Measurements from ENCODE around the gene HDAC9.

Gene HDAC9

GRCh38 chr7:18593602-18594279, 98.2 kb downstream of the HDAC9 start:
- DNase-seq (ENCODE audit: low spot score): no peak

GRCh38 chr7:18597754-18598153, 102.2 kb downstream of the HDAC9 start:
- DNase-seq (ENCODE audit: low spot score): no peak

DNA sequence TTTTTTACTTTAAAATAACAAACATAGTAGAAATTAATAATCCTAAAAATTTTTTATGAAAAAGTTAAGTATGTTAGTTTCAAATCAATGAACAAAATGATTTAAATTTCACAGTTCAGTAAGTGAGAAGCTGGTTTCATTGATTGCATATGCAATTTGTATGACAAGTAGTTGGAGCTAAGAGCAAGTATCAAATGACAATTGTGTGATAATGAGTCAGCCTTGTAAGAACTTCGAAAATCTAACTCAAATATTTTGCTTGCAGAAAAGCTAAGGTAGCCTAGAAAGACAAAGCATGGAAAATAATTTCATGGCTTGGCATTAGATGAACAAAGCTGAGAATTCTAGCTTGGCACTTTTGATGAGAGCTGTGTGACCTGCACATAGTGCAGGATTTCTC, 111.5 kb downstream of the HDAC9 start:
- DNase-seq (ENCODE audit: low spot score): no peak

DNA sequence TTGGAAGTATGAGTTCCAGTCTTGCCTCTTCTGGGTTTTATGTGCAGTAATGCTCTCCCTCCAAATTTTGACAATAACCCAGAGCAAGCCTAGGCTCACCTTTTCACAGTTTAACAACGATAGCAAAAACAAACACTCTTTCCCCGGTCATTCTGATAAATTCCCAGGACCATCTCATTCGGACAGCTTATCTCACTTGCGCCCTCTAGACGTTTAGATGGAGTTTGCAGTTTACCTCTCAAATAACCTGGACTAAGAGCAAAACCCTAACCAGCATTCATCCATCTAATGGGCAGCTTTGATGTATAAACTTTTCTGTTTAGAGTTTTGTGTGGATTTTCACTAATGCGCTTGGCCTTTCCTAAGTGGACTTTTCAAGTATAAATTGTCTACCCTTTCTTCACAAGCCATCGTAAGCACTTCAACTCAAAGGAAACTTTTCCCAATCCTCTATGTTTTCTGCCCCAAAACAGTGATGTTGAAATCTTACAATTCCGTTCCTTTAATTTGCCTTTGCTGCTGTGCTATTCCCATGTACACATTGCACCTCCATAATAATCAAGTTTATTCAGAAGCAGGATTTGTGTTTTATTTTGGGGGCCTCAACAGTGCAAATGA, 114.9 kb downstream of the HDAC9 start:
- no peak for DNase-seq (ENCODE audit: low spot score)

DNA sequence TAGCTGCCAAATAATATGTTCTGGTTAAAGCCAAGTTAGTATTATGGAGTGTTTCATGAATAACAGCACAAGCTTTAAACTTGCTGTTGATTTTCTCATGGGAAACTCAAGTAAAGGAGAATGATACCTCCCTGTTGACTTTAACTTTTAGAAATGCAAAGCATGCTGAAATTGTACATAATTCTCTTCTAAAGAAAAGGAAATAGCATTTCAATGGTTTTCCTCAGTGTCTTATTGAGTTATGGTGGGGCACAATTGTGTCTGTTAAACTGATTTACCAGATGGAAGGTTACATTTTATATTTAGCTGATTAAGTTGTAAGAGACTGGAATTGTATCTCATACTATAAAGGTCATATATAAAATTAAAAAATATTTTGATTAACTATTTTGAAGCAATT, 119.3 kb downstream of the HDAC9 start:
- DNase-seq (ENCODE audit: low spot score): no peak

DNA sequence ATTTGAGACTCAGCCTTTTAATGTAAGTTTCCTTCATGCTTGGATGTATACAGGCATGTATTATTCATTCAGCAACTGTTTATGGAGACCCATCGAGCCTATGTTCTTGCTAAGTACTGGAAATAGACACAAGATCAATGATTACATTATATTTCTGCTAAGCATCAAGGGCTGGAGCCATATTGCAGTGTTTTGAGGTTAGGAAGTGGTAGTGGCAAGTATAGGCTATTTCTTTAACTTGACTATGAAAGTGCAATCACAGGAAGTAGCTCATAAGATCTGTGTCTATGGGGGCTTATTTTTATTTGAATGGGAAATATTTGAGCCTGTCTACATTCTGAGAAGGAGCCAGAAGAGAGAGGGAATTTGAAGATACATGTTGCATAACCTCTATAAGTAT, 123.8 kb downstream of the HDAC9 start:
- DNase-seq (ENCODE audit: low spot score): no peak

- no peak for DNase-seq (ENCODE audit: low spot score)
These were observed 127.8 kb downstream of the HDAC9 start for GRCh38 chr7:18623389-18623788.

GRCh38 chr7:18624459-18624858, 128.9 kb downstream of the HDAC9 start:
- no peak for DNase-seq (ENCODE audit: low spot score)

GRCh38 chr7:18626086-18626485, 130.5 kb downstream of the HDAC9 start:
- DNase-seq (ENCODE audit: low spot score): no peak

DNA sequence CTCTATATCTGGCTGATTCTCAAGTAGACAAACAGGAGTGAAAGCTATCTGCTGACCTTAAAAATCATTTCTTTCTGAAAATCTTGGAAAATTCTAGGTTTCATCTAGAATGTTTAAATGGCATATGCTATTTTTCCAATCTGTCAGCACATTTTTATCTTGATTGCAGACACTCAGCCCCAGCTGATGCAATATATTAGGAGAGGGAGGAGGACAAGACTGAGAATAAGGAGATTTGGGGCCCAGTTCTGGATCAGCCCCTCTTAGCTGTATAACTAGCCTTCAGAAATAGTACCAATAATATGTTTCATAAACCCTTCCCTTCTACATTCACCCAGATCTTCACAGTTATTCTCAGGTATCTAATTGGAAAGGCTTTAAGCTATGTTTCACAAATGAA, 131.2 kb downstream of the HDAC9 start:
- DNase-seq (ENCODE audit: low spot score): no peak

DNA sequence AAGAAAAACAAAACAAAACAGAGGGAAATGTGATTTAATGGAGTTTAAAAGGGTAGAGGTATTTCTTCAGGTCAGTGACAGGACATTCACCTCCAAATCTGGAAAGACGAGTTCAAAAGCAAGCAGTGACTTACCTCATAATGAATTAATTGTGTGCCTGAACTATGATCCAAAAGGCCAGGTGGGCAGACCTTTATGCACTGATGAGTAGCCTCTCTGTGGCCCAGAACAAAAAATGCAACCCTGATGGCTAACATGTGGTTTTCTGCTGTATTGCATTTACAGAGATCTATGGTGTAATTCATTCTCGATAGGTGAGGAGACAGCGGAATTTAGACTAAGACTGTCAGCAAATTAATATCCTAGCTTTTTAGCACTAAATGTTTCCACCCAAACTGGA, 142.0 kb downstream of the HDAC9 start:
- DNase-seq (ENCODE audit: low spot score): no peak

DNA sequence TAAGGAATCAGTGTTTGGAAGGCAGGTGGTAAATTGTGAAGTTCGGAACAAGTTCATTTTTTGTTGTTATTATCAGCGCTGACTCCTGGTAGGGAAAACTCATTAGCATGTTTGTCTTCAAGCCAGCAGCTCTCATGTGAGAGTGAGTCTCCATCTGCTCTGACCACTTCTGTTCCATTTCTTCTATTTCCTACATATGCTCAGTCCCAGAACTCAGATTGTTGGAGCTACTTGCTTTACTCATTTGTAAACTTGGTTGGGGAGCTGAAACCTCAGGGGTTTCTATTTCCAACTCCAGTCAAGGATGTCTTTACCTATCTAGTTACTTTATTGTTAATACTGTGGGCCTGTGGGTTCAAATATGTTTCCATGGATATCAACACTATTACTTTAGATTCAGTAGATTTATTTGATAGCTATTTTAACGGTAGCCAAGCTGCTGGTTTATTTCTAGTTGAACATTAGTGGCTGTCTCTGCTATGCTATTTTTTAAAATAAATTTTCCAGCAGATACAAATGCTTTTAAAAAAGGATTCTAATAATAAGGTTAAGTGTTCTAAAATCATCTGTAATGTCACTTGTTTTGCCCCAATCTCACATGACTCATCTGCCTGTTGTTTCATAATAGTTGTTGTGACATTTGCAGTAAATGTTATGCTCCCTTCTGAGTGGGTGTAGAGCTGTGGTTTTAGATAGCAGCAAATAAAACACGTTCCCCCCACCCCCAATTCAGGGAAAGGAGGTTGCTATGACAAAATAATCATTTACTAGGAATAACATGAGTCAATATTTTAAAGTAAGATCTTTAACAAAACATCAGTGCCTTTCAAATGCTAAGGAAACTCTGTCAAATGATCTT, 143.3 kb downstream of the HDAC9 start:
- DNase-seq (ENCODE audit: low spot score): peak; percentile 33

- no peak for DNase-seq (ENCODE audit: low spot score)
These were observed 144.2 kb downstream of the HDAC9 start for GRCh38 chr7:18639711-18640110.

DNA sequence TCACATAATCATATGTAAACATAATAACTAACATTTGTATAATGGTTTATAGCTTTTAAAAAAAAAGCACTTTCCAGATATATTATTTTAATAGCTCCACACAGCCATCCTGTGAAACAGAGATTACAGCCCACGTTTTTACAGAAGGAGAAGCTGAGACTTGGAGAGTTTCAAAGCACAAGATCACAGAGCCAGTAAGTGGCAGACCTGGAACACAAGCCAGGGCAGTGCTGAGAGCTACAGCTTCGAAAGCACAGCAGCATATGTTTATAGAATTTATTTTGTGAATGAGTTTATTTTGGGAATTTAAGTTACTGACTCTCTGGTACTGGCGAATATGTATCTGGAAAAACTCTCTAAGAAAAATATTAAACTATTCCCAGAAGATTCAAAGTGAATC, 149.4 kb downstream of the HDAC9 start:
- no peak for DNase-seq (ENCODE audit: low spot score)

DNA sequence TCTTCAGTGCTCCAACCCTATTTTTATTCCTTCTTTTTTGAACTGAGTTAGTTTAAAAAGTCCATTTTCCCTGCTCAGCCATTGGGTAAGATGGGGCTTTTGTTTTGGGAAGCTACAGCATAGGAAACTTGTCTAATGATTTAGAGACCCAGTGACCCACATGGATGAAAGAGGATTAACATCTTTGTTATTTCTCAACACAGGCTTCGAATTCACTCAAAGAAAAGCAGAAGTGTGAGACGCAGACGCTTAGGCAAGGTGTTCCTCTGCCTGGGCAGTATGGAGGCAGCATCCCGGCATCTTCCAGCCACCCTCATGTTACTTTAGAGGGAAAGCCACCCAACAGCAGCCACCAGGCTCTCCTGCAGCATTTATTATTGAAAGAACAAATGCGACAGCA, 152.0 kb downstream of the HDAC9 start:
- DNase-seq (ENCODE audit: low spot score): no peak

DNA sequence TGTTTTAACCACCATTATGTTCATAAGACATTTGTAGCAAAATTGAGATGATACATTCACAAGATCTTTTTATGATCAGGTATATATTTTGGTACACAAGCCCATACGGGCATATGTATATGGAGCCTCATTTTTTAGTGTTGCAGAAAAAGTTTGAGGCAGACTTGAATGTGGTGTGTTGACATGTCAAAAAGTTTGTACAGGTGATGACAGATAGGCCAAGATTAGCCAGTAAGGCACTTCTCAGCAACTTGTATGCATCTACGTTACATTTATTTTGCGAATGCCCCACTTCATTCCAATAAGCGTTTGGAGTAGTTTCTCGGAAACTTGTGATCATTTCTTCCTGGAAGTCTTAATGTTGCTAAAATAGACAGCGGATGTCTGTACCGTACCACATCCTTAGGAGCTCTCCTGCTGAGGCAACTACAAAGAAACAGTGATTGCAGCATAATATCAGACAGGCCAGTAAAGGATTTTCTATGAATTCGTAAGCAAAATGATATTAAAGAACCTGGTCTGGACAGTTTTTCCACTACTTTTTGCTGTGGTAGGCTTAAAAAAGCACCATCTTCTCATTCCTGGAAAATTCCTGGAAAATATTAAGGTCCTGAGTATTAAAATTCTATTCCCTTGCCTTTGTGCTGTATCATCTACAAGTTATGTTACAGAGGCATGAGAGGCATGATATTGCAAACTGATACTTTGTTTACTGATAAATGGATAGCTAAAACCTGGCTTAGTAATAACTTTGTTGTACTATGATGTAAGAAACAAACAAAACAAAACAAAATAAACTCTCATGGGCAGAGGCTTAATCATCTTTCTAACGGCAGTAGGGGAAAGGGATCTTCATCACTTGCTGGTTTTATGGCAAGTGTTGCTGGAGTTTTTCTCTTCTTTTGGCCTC, 153.6 kb downstream of the HDAC9 start:
- peak; percentile 29 for DNase-seq (ENCODE audit: low spot score)

DNA sequence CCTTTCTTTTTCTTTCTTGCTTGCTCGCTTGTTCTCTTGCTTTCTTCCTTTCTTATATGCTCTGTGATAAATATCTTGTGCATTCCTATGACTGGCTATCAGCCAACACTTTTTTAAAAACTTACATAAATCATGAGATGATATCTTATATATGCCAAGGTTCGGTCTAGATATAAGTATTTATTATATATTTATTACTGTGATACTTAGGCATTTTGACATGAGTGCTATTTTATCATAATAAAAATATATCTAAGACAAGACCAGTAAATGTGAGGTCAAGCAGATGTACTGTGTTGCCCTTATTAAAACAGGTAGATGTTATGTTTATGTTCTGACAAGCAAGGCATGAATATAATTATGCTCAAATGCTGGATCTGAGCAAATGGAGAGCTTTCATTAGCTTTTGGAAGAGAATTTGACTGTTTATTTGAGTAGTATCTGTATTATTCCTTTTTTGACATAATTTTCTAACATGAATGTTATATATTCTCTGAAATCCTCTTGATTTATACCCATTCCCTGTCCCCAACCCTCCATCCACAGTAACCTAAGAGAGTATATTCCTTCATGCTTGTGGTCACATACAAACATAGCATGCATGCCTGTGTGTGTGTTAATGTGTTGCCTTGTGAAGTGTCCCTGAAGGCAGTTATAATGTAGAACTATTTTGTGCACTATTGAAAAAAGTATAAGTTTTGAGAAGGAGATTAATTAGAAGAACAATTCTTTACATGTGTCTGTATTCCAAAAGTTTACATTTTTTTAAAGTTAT, 158.0 kb downstream of the HDAC9 start:
- no peak for DNase-seq (ENCODE audit: low spot score)

GRCh38 chr7:18654709-18655108, 159.2 kb downstream of the HDAC9 start:
- no peak for DNase-seq (ENCODE audit: low spot score)

DNA sequence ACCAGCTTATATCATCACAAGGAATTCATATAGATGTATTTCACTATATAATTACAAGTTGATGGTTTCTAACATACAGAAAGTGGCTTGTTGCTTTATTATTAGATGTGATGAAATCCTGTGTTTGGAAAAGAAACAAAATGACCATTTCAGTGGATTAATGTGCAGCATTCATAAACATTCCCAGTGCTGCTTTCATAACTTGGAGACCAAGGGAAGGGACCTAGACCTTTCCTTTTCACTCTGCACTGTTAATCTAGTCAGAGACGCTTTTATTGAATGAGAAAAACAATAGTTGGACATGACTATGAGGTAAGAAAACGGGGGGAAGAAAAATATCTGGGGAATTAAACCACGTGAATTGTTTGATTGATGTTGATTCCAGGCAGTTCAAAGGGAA, 160.0 kb downstream of the HDAC9 start:
- no peak for DNase-seq (ENCODE audit: low spot score)

DNA sequence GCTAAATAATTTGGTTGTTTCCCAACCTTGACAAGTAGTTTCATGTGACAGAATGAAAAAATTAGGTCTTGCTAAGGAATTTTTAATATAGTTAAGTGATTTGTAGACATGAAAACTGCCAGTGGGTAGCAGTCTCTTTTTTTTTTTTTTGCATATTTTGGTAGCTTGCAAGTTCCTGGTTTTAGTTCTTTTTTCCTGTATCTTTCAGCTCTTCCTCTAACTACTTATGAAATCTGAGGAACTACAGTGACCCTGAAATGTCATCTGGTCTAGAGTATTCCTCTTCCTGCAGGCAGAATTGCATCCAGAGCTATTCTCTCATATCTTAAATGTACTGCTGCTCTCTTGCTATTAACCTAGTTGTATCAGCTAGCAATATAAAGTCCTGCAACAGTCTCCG, 160.4 kb downstream of the HDAC9 start:
- DNase-seq (ENCODE audit: low spot score): no peak

DNA sequence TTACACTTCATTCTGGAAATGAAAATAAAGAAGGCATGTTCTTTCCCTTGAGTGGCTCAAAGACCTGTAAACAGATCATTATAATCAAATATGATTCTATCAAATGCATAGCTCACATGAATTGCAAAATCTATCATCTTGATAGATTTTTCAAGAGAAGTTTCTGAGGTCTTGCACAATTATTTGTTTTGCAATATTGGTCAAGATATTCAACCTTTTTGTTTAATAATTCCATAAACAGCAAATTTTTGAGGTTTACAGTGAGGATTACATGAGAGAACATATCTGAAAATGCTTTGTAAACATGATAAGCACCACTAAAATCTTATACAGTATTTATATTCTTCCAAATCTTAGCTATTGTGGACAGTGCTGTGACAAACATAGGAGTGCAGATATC, 160.8 kb downstream of the HDAC9 start:
- DNase-seq (ENCODE audit: low spot score): no peak
